NCI-H1048 (cell line): ENCODE measurements around the gene BPIFA3.

Experiments used
- DNase-seq: peaks from one replicate; lab custom pipeline; 2025; lab: John Stamatoyannopoulos, UW

The BPIFA3 gene

GRCh38 chr20:33263784-33264183, 46.6 kb downstream of the BPIFA3 start:
- no peak for DNase-seq

GRCh38 chr20:33267701-33268100, 50.5 kb downstream of the BPIFA3 start:
- DNase-seq, result no peak

GRCh38 chr20:33272155-33272873, 55.2 kb downstream of the BPIFA3 start:
- DNase-seq, result no peak

GRCh38 chr20:33273117-33273851, 56.1 kb downstream of the BPIFA3 start:
- DNase-seq, result no peak

DNA sequence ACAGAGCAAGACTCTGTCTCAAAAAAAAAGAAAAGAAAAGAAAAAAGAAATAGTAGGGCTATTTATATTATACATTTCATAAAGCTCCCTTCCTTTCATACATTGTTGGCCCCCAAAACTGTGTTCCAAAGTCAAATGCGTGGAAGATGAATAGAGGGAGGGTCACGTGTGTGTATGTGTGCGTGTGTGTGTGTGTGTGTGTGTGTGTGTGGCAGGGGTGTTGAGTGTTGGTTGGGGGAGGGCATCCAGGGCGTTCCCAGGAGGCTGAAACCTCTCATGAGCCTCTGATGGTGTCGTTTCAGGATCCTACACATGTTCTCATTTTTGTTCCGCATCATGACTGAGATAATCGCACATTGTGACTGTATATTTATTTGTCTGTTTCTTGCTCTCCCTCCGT, 58.1 kb downstream of the BPIFA3 start:
- DNase-seq, result no peak

DNA sequence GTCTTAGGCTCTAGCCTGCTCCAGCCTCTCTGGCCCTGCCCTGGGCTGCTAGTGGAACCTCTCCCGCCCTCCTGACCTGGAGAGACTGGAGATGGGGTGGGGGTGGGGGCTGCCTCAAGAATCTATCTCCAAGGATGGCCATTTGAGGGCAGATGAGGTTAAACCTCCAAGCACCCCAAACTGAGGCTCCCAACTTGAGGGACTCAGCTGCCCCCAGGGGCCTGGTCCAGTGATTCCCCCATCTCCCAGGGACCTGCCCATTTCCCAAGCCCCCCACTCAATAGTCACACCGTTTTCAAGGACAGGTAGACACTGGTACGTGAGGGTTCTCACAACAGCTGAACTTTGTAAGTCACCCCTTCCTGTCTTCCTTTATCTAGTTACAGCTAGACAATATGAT, 58.7 kb downstream of the BPIFA3 start:
- no peak for DNase-seq

GRCh38 chr20:33276303-33277113, 59.4 kb downstream of the BPIFA3 start:
- DNase-seq, result no peak
